ENCODE measurements around the gene IQGAP2. TPM values are rescaled to one million over a fixed set of nuclear protein-coding genes. Genes with fewer than 3 reads are reported as not detected.

Gene IQGAP2
- total RNA-seq, 6 donors from 2014 or later = 24.3 to 57.6 (median 28.9) TPM

DNA sequence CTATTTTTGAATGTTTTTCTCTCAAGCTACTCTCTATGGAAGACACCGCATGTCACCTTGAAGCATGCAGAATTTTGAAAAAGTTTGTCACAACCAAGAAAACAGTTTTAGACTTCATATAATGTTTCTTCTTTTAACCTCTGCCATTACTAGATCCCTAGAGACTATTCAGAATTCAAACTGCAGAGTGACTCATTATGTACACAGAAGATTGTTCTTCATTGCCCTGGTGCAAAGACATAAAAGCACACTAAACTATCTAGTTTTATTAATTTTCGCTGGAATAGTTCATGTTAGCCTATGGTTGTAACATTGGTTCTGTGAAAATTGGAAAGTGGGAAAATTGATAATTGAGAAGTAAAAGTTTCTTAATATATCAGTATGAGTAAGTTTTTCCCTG, 201.8 kb downstream of the IQGAP2 start:
- no peak overlapping the region for H3K4me3 ChIP-seq
- 46 to 76% methylated on average over 2 of the region's 2 CpGs for WGBS, 2 donors
- ATAC-seq (ENCODE audit: low FRiP score in 2 of 2) = no peak
- no peak for TF ChIP-seq POLR2AphosphoS5 (IDR thresholded peaks at IDR 0.05)
- TF ChIP-seq CTCF (IDR thresholded peaks at IDR 0.05) = no peak
- TF ChIP-seq EP300 (IDR thresholded peaks at IDR 0.05) = no peak
- no peak for TF ChIP-seq POLR2A (IDR thresholded peaks at IDR 0.05)
- H3K9me3 ChIP-seq = no peaks in the 10 kb centered on the region
- H3K27me3 ChIP-seq = no peaks in the 10 kb centered on the region
- H3K36me3 ChIP-seq = no peaks in the 10 kb centered on the region
- H3K4me1 ChIP-seq = peaks cover 0 to 4% (median 0%) of the 10 kb centered on the region in 4 donors
- H3K27ac ChIP-seq = no peak overlapping the region
- DNase-seq = no peak

DNA sequence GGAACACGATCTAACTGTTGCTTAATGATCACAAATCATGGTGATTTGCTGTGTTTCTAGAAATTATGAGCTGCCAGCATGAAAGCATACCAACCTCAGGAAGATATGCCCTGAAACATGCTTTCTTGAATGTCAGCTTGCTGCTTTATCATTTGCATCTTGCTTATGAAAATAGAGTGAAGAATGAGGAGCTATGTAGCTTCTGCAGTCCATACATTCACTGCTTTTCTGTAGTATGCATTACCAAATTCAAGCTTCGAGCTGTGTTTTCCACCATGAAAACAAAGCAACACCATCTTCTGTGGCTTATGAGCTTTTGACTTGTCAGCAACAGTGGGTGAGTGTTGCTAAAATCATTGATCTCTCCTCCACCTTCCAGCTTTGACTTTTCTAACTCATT, 203.6 kb downstream of the IQGAP2 start:
- Histone ChIP-seq H3K36me3 (no peaks in the 10 kb centered on the region), H3K4me3 (no peak overlapping the region), H3K9me3 (no peaks in the 10 kb centered on the region), H3K27me3 (no peaks in the 10 kb centered on the region), H3K4me1 (peaks cover 0 to 2% (median 0%) of the 10 kb centered on the region in 4 donors), H3K27ac (no peak overlapping the region)
- 45 to 87% methylated on average over 2 of the region's 2 CpGs for WGBS, 2 donors
- DNase-seq = no peak
- TF ChIP-seq POLR2A (IDR thresholded peaks at IDR 0.05) = no peak
- TF ChIP-seq CTCF (IDR thresholded peaks at IDR 0.05) = no peak
- no peak for TF ChIP-seq EP300 (IDR thresholded peaks at IDR 0.05)
- TF ChIP-seq POLR2AphosphoS5 (IDR thresholded peaks at IDR 0.05) = no peak
- no peak for ATAC-seq (ENCODE audit: low FRiP score in 2 of 2)

- 69 to 71% methylated on average over 9 of the region's 9 CpGs for WGBS, 2 donors
- no peak overlapping the region for H3K4me3 ChIP-seq
- TF ChIP-seq CTCF (IDR thresholded peaks at IDR 0.05) (no peak), POLR2AphosphoS5 (IDR thresholded peaks at IDR 0.05) (no peak), EP300 (IDR thresholded peaks at IDR 0.05) (no peak), POLR2A (IDR thresholded peaks at IDR 0.05) (no peak)
- no peaks in the 10 kb centered on the region for H3K27me3 ChIP-seq
- H3K27ac ChIP-seq = no peak overlapping the region
- no peaks in the 10 kb centered on the region for H3K36me3 ChIP-seq
- ATAC-seq (ENCODE audit: low FRiP score in 2 of 2) (no peak), DNase-seq (no peak)
- no peaks in the 10 kb centered on the region for H3K9me3 ChIP-seq
- no peaks in the 10 kb centered on the region for H3K4me1 ChIP-seq
Observed at GRCh38 chr5:76607353-76607871, 204.3 kb downstream of the IQGAP2 start.

- DNase-seq (no peak), ATAC-seq (ENCODE audit: low FRiP score in 2 of 2) (peak in 1 of 2 donors; percentile 47)
- TF ChIP-seq EP300 (IDR thresholded peaks at IDR 0.05) (no peak), POLR2AphosphoS5 (IDR thresholded peaks at IDR 0.05) (no peak), POLR2A (IDR thresholded peaks at IDR 0.05) (no peak), CTCF (IDR thresholded peaks at IDR 0.05) (no peak)
- Histone ChIP-seq H3K9me3 (no peaks in the 10 kb centered on the region), H3K4me1 (no peaks in the 10 kb centered on the region), H3K27me3 (no peaks in the 10 kb centered on the region), H3K4me3 (no peak overlapping the region), H3K27ac (no peak overlapping the region), H3K36me3 (no peaks in the 10 kb centered on the region)
- whole genome bisulfite sequencing, 2 donors = 61 to 70% methylated on average over 4 of the region's 4 CpGs
Observed at GRCh38 chr5:76608833-76609232, 205.7 kb downstream of the IQGAP2 start.

GRCh38 chr5:76610196-76610595, 207.1 kb downstream of the IQGAP2 start:
- H3K9me3 ChIP-seq = no peaks in the 10 kb centered on the region
- DNase-seq (no peak), ATAC-seq (ENCODE audit: low FRiP score in 2 of 2) (no peak)
- H3K4me1 ChIP-seq = no peaks in the 10 kb centered on the region
- WGBS, 2 donors = 90 to 96% methylated on average over 1 of the region's 1 CpG
- no peak overlapping the region for H3K4me3 ChIP-seq
- no peaks in the 10 kb centered on the region for H3K27me3 ChIP-seq
- TF ChIP-seq CTCF (IDR thresholded peaks at IDR 0.05) (no peak), EP300 (IDR thresholded peaks at IDR 0.05) (no peak), POLR2AphosphoS5 (IDR thresholded peaks at IDR 0.05) (no peak), POLR2A (IDR thresholded peaks at IDR 0.05) (no peak)
- no peak overlapping the region for H3K27ac ChIP-seq
- H3K36me3 ChIP-seq = no peaks in the 10 kb centered on the region
